HG03571 (cell line): ENCODE measurements around the gene TUBG2.
"Not testable (repeated sequence)": the region's sequence is repeated elsewhere in the genome, so short reads cannot be mapped to it uniquely, and the experiment has no call there.

Experiments used
- ATAC-seq: cut with Tn5 transposase; IDR thresholded peaks from one replicate; pipeline ENCODE4 v1.9.1; 2021; ENCODE audit not compliant: unreplicated experiment

The TUBG2 gene

GRCh38 chr17:42653179-42654124 lies 5.6 kb upstream of the TUBG2 start:
- no peak for ATAC-seq

- ATAC-seq: no peak
Observed at GRCh38 chr17:42655528-42655927, 3.6 kb upstream of the TUBG2 start.

- ATAC-seq: no peak
Observed at GRCh38 chr17:42657824-42658588, 1.1 kb upstream of the TUBG2 start.

- not testable (repeated sequence) for ATAC-seq
Observed at GRCh38 chr17:42659932-42660274, 819 bp downstream of the TUBG2 start.

GRCh38 chr17:42660692-42661345 lies 1.7 kb downstream of the TUBG2 start:
- no peak for ATAC-seq

- no peak for ATAC-seq
Observed at GRCh38 chr17:42665581-42666001, 6.5 kb downstream of the TUBG2 start.

- not testable (repeated sequence) for ATAC-seq
Observed at GRCh38 chr17:42666126-42666525, 7.0 kb downstream of the TUBG2 start.

- ATAC-seq: no peak
Observed at GRCh38 chr17:42667088-42667951, 8.2 kb downstream of the TUBG2 start.

GRCh38 chr17:42669705-42669976 lies 10.6 kb downstream of the TUBG2 start:
- no peak for ATAC-seq

GRCh38 chr17:42669977-42670788 lies 11.1 kb downstream of the TUBG2 start:
- no peak for ATAC-seq

GRCh38 chr17:42670789-42671657 lies 11.9 kb downstream of the TUBG2 start:
- ATAC-seq: no peak

- ATAC-seq: no peak
Observed at GRCh38 chr17:42672038-42672437, 13.0 kb downstream of the TUBG2 start.

- ATAC-seq: no peak
Observed at GRCh38 chr17:42673266-42673884, 14.3 kb downstream of the TUBG2 start.

- no peak for ATAC-seq
Observed at GRCh38 chr17:42673885-42674754, 15.0 kb downstream of the TUBG2 start.

- ATAC-seq: no peak
Observed at GRCh38 chr17:42674755-42675347, 15.8 kb downstream of the TUBG2 start.

- no peak for ATAC-seq
Observed at GRCh38 chr17:42675348-42675964, 16.4 kb downstream of the TUBG2 start.

GRCh38 chr17:42675965-42676423 lies 16.9 kb downstream of the TUBG2 start:
- ATAC-seq: no peak
